Gastroesophageal sphincter (tissue), 2 donors: ENCODE measurements around the gene LEFTY2.

Source experiments
- EP300 ChIP-seq: sonication (generic); formaldehyde crosslinking; IDR thresholded peaks from one replicate; pipeline ENCODE4 v1.6.1; 2017; ENCODE audit warnings: antibody characterized with exemption, mild to moderate bottlenecking
- POLR2A ChIP-seq, 2 donors: fragments of 450-650 bp; IDR thresholded peaks; one replicate each; pipeline ENCODE4 v1.6.1; 2017; ENCODE audit warnings: antibody characterized with exemption in 2 of 2, mild to moderate bottlenecking in 2 of 2, moderate library complexity in 1 of 2
- POLR2AphosphoS5 ChIP-seq: sonication (generic); formaldehyde crosslinking; IDR thresholded peaks from one replicate; pipeline ENCODE4 v1.6.1; 2017; ENCODE audit warnings: antibody characterized with exemption

GRCh38 chr1:225946082-225946620, 5.1 kb upstream of the LEFTY2 start:
- TF ChIP-seq POLR2A (IDR thresholded peaks at IDR 0.05), result no peak
- TF ChIP-seq POLR2AphosphoS5, result no peak
- no peak for TF ChIP-seq EP300
